Measurements from ENCODE around the gene ZFAND3. TPM values are rescaled to one million over a fixed set of nuclear protein-coding genes. Genes with fewer than 3 reads are reported as not detected.

Gene ZFAND3
- total and polyA plus RNA-seq, 2 donors (not counting 1 experiment from before 2014, with no cell fraction given) = 21.5 to 40.8 TPM

DNA sequence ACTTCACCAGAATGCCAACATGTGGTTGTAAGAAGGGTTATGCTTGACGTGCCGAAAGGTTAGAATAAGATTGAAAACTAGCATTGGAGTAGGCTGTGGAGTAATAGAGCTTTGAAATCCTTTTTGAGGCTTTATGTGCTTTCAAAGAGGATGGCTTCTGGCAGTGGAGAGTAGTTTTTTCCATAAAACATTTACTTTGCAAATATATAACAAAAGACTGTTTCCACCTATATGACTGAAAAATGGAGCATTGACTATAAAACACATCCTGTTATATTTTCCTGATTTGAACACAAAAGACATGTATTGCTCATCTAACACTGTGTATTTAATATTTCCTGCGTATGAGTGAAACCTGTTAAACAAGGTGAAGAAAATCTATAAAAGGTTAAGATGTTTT, 38.8 kb downstream of the ZFAND3 start:
- H3K9ac ChIP-seq (ENCODE audit: insufficient read depth, low read length) = no peak overlapping the region
- H3K79me2 ChIP-seq (ENCODE audit: control insufficient read depth, insufficient read depth, low read length) = peaks cover 66% of the 10 kb centered on the region
- H3K4me1 ChIP-seq (ENCODE audit: control insufficient read depth, extremely low read depth, insufficient read depth, low read length) = no peaks in the 10 kb centered on the region
- H4K20me1 ChIP-seq (ENCODE audit: control insufficient read depth, extremely low read depth, insufficient read depth, low read length) = peaks cover 1% of the 10 kb centered on the region
- no peak overlapping the region for H2AFZ ChIP-seq (ENCODE audit: low read length)
- no peak overlapping the region for H3K27ac ChIP-seq (ENCODE audit: insufficient read depth, low read length)
- H3K4me2 ChIP-seq (ENCODE audit: extremely low read depth, insufficient read depth, low read length) = no peak overlapping the region
- no peak for DNase-seq (ENCODE audit: low read depth in 2 of 2)
- H3K9me3 ChIP-seq (ENCODE audit: control insufficient read depth, insufficient read depth, low read depth, low read length) = no peaks in the 10 kb centered on the region
- no peaks in the 10 kb centered on the region for H3K36me3 ChIP-seq (ENCODE audit: control insufficient read depth, insufficient read depth, low read length)
- no peaks in the 10 kb centered on the region for H3K27me3 ChIP-seq (ENCODE audit: control insufficient read depth, insufficient read depth, low read length)
- no peak overlapping the region for H3K4me3 ChIP-seq (replicated peaks in 1 of 4; ENCODE audit: control extremely low read depth in 1 of 4, insufficient read depth in 1 of 4, low read depth in 3 of 4, low read length in 4 of 4)
- TF ChIP-seq EZH2 (IDR thresholded peaks at IDR 0.05; ENCODE audit: low read length, missing control alignments) = no peak
- TF ChIP-seq, protein P1, sequence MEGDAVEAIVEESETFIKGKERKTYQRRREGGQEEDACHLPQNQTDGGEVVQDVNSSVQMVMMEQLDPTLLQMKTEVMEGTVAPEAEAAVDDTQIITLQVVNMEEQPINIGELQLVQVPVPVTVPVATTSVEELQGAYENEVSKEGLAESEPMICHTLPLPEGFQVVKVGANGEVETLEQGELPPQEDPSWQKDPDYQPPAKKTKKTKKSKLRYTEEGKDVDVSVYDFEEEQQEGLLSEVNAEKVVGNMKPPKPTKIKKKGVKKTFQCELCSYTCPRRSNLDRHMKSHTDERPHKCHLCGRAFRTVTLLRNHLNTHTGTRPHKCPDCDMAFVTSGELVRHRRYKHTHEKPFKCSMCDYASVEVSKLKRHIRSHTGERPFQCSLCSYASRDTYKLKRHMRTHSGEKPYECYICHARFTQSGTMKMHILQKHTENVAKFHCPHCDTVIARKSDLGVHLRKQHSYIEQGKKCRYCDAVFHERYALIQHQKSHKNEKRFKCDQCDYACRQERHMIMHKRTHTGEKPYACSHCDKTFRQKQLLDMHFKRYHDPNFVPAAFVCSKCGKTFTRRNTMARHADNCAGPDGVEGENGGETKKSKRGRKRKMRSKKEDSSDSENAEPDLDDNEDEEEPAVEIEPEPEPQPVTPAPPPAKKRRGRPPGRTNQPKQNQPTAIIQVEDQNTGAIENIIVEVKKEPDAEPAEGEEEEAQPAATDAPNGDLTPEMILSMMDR (conservative IDR thresholded peaks at IDR 0.05 in 1 of 2, IDR thresholded peaks at IDR 0.05 in 1 of 2; ENCODE audit: low read depth in 1 of 2, low read length in 2 of 2) = no peak

DNA sequence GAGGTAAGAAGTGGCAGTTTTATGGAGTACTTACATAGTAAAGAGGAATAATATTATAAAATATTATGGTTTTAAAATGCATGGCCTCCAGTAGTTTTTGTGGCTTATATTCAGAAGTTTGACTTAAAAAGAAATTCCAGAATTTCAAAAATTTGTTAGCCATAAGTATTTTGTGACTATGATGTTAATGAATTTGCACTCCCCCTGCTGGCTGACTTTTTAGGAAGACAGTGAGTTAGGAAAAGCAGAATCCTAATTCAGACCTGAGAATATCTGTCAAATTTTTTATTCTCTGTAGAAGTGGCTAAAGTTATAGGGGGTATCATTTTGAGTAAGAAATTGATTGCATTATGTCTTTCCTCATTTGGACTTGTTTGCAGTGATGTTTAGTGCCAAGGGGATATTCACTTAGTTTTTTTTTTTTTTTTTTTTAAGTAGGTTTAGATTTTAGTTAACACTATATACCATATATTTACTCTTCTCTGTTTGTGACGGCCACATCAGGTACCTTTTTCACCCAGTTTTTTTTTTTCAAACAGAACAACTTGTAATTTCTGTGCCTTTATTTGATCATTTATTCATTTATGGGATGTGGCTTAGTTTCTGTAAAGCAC, 40.8 kb downstream of the ZFAND3 start:
- Histone ChIP-seq H2AFZ (ENCODE audit: low read length) (no peak overlapping the region), H3K9ac (ENCODE audit: insufficient read depth, low read length) (no peak overlapping the region), H3K27ac (ENCODE audit: insufficient read depth, low read length) (no peak overlapping the region), H3K4me3 (replicated peaks in 1 of 4; ENCODE audit: control extremely low read depth in 1 of 4, insufficient read depth in 1 of 4, low read depth in 3 of 4, low read length in 4 of 4) (no peak overlapping the region), H3K9me3 (ENCODE audit: control insufficient read depth, insufficient read depth, low read depth, low read length) (no peaks in the 10 kb centered on the region), H3K4me2 (ENCODE audit: extremely low read depth, insufficient read depth, low read length) (no peak overlapping the region), H3K36me3 (ENCODE audit: control insufficient read depth, insufficient read depth, low read length) (no peaks in the 10 kb centered on the region), H3K4me1 (ENCODE audit: control insufficient read depth, extremely low read depth, insufficient read depth, low read length) (no peaks in the 10 kb centered on the region), H4K20me1 (ENCODE audit: control insufficient read depth, extremely low read depth, insufficient read depth, low read length) (peaks cover 1% of the 10 kb centered on the region), H3K79me2 (ENCODE audit: control insufficient read depth, insufficient read depth, low read length) (peaks cover 74% of the 10 kb centered on the region), H3K27me3 (ENCODE audit: control insufficient read depth, insufficient read depth, low read length) (no peaks in the 10 kb centered on the region)
- TF ChIP-seq, protein P1 (conservative IDR thresholded peaks at IDR 0.05 in 1 of 2, IDR thresholded peaks at IDR 0.05 in 1 of 2; ENCODE audit: low read depth in 1 of 2, low read length in 2 of 2) = peak; percentile 67 to 72
- no peak for TF ChIP-seq EZH2 (IDR thresholded peaks at IDR 0.05; ENCODE audit: low read length, missing control alignments)
- DNase-seq (ENCODE audit: low read depth in 2 of 2) = peak; percentile 49 to 71

DNA sequence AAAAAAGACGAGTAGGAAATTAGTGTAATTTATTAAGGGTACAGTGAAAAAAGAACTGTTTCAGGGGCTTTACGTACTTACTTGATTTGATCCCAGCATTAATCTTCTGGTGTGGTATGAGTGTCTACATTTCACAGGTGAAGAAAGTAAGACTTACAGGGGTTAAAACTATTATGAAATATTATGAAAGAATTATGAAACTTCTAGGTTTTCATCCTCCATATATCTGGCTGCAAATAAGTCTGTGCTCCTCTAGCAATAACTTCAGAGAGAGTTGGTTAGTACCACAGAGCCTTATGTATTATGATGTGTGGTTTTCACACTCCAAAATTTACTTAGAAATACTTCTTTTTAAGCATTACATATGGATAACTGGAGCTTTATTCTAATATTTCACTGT, 41.9 kb downstream of the ZFAND3 start:
- no peak for TF ChIP-seq EZH2 (IDR thresholded peaks at IDR 0.05; ENCODE audit: low read length, missing control alignments)
- TF ChIP-seq, protein P1 (conservative IDR thresholded peaks at IDR 0.05 in 1 of 2, IDR thresholded peaks at IDR 0.05 in 1 of 2; ENCODE audit: low read depth in 1 of 2, low read length in 2 of 2) = no peak
- Histone ChIP-seq H3K27ac (ENCODE audit: insufficient read depth, low read length) (no peak overlapping the region), H3K4me3 (replicated peaks in 1 of 4; ENCODE audit: control extremely low read depth in 1 of 4, insufficient read depth in 1 of 4, low read depth in 3 of 4, low read length in 4 of 4) (no peak overlapping the region), H4K20me1 (ENCODE audit: control insufficient read depth, extremely low read depth, insufficient read depth, low read length) (peaks cover 1% of the 10 kb centered on the region), H3K9me3 (ENCODE audit: control insufficient read depth, insufficient read depth, low read depth, low read length) (no peaks in the 10 kb centered on the region), H3K4me2 (ENCODE audit: extremely low read depth, insufficient read depth, low read length) (no peak overlapping the region), H3K4me1 (ENCODE audit: control insufficient read depth, extremely low read depth, insufficient read depth, low read length) (peaks cover under 1% of the 10 kb centered on the region), H3K27me3 (ENCODE audit: control insufficient read depth, insufficient read depth, low read length) (no peaks in the 10 kb centered on the region), H3K36me3 (ENCODE audit: control insufficient read depth, insufficient read depth, low read length) (no peaks in the 10 kb centered on the region), H3K79me2 (ENCODE audit: control insufficient read depth, insufficient read depth, low read length) (peaks cover 74% of the 10 kb centered on the region), H2AFZ (ENCODE audit: low read length) (no peak overlapping the region), H3K9ac (ENCODE audit: insufficient read depth, low read length) (no peak overlapping the region)
- DNase-seq (ENCODE audit: low read depth in 2 of 2) = no peak

Measured in fibroblast of lung (primary cell).